Measurements from ENCODE around the gene MSGN1.

MSGN1 gene

GRCh38 chr2:17805717-17806363 lies 10.4 kb upstream of the MSGN1 start:
- H3K27ac ChIP-seq (ENCODE audit: low read depth, low read length) = no peak overlapping the region
- H3K9me3 ChIP-seq (ENCODE audit: control insufficient read depth, insufficient read depth, low read depth, low read length) = no peaks in the 10 kb centered on the region
- H3K27me3 ChIP-seq (ENCODE audit: control insufficient read depth, insufficient read depth, low read length) = no peaks in the 10 kb centered on the region
- no peaks in the 10 kb centered on the region for H3K36me3 ChIP-seq (ENCODE audit: control insufficient read depth, insufficient read depth, low read length)
- H3K9ac ChIP-seq (ENCODE audit: low read length) = no peak overlapping the region
- no peak overlapping the region for H3K4me3 ChIP-seq (ENCODE audit: low read depth, low read length)
- H3K4me1 ChIP-seq (ENCODE audit: control insufficient read depth, insufficient read depth, low read length) = no peaks in the 10 kb centered on the region

DNA sequence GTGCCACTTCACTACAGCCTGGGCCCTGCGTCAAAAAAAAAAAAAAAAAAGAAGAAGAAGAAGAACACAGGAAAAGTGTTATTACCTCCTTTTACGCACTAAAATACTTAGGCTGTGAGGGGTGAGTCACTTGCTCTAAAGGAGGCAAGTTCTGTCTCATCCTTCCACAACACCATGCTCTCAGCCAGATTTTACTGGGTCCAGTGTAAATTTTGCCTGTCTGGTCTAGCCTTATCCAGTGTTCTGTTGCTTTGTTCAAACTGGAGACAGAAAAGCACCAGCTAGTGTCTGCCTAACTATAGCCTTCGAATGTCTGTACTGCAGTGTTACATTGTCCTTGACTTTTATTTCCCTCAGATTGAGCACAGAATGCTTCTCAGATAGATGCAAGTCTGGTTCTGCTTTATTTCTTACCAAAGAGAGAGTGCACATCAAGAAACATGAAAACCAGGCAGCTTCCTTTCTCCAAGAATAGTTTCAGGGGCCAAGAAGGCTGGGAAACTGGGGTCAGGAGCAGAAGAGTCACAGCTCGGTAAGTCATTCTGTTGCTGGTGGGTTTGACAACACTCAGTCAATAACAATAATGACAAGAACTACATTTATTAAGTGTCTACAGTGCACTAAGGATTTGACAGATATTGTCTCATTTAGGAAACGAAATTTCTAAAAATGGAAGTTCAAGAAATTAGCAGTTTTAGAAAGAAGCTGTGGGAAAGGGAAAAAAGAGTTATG lies 3.1 kb upstream of the MSGN1 start:
- no peaks in the 10 kb centered on the region for H3K27me3 ChIP-seq (ENCODE audit: control insufficient read depth, insufficient read depth, low read length)
- no peaks in the 10 kb centered on the region for H3K9me3 ChIP-seq (ENCODE audit: control insufficient read depth, insufficient read depth, low read depth, low read length)
- no peaks in the 10 kb centered on the region for H3K36me3 ChIP-seq (ENCODE audit: control insufficient read depth, insufficient read depth, low read length)
- H3K4me3 ChIP-seq (ENCODE audit: low read depth, low read length) = no peak overlapping the region
- H3K4me1 ChIP-seq (ENCODE audit: control insufficient read depth, insufficient read depth, low read length) = peaks cover 27% of the 10 kb centered on the region
- H3K9ac ChIP-seq (ENCODE audit: low read length) = no peak overlapping the region
- H3K27ac ChIP-seq (ENCODE audit: low read depth, low read length) = no peak overlapping the region

DNA sequence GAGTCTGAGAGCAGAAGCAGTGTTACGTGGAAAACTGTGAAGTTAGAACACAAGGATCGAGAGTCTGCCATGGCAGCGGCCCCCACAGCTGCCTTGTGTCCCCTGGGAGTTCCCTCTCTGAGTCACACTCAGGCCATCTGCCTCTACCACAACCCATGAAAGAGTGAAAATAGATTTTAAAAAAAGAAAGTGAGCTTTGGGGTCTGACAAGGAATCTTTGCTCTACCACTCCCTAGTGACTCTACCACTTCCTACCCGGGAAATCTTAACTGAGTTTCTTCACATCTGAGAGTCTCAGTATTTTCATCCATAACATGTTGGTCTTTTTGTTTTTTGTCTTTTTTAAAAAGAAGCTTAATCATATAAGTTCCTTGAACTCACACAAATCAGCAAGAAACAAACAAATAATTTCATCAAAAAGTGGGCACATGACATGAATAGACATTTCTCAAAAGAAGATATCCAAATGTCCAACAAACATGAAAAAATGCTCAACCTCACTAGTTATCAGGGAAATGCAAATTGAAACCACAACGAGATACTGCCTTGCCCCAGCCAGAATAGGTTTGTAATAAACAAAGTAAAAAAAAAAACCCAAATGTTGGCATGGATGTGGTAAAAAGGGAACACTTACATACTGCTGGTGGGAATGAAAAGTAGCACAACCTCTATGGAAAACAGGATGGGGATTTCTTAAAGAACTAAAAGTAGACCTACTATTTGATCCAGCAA lies 2.4 kb upstream of the MSGN1 start:
- no peak overlapping the region for H3K4me3 ChIP-seq (ENCODE audit: low read depth, low read length)
- no peak overlapping the region for H3K27ac ChIP-seq (ENCODE audit: low read depth, low read length)
- H3K36me3 ChIP-seq (ENCODE audit: control insufficient read depth, insufficient read depth, low read length) = no peaks in the 10 kb centered on the region
- H3K27me3 ChIP-seq (ENCODE audit: control insufficient read depth, insufficient read depth, low read length) = no peaks in the 10 kb centered on the region
- no peak overlapping the region for H3K9ac ChIP-seq (ENCODE audit: low read length)
- peaks cover 27% of the 10 kb centered on the region for H3K4me1 ChIP-seq (ENCODE audit: control insufficient read depth, insufficient read depth, low read length)
- no peaks in the 10 kb centered on the region for H3K9me3 ChIP-seq (ENCODE audit: control insufficient read depth, insufficient read depth, low read depth, low read length)

- H3K9me3 ChIP-seq (ENCODE audit: control insufficient read depth, insufficient read depth, low read depth, low read length) = no peaks in the 10 kb centered on the region
- no peaks in the 10 kb centered on the region for H3K27me3 ChIP-seq (ENCODE audit: control insufficient read depth, insufficient read depth, low read length)
- peaks cover 27% of the 10 kb centered on the region for H3K4me1 ChIP-seq (ENCODE audit: control insufficient read depth, insufficient read depth, low read length)
- no peak overlapping the region for H3K4me3 ChIP-seq (ENCODE audit: low read depth, low read length)
- no peaks in the 10 kb centered on the region for H3K36me3 ChIP-seq (ENCODE audit: control insufficient read depth, insufficient read depth, low read length)
- no peak overlapping the region for H3K27ac ChIP-seq (ENCODE audit: low read depth, low read length)
- no peak overlapping the region for H3K9ac ChIP-seq (ENCODE audit: low read length)
Measured at GRCh38 chr2:17814601-17815000, 1.7 kb upstream of the MSGN1 start.

- H3K27ac ChIP-seq (ENCODE audit: low read depth, low read length) = peak overlapping the region; percentile 35; the same call in 1 of the 2 replicates
Measured at GRCh38 chr2:17815468-17816184, 634 bp upstream of the MSGN1 start.

DNA sequence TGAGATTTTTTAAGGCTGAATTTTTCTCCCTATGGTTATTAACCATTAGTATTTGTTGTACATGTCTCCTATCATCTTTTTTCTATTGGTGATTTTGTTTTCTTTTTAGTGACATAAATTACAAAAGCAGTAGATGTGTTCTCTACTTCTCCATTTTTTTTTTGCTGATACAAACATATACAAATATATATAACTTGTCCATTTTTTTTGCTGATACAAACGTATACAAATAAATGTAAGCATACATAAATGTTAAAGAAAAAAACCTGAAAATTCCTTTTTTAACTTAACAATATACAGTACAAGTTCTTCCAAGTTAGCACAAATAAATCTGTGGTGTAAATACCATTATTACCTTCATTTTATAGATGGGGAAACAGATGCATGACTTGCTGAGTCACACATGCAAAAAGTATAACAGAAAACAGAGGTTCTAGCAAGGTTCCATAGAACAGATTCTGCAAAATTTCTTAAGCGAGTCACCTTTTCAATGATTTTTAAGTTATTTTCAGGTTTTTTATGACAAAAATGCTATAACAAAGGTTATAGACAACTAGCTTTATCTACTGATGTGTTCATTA lies 2.1 kb downstream of the MSGN1 start:
- Histone ChIP-seq H3K36me3 (ENCODE audit: control insufficient read depth, insufficient read depth, low read length) (no peaks in the 10 kb centered on the region), H3K4me3 (ENCODE audit: low read depth, low read length) (no peak overlapping the region; the same call in 1 of the 2 replicates), H3K9ac (ENCODE audit: low read length) (no peak overlapping the region), H3K4me1 (ENCODE audit: control insufficient read depth, insufficient read depth, low read length) (peaks cover 35% of the 10 kb centered on the region), H3K9me3 (ENCODE audit: control insufficient read depth, insufficient read depth, low read depth, low read length) (no peaks in the 10 kb centered on the region), H3K27me3 (ENCODE audit: control insufficient read depth, insufficient read depth, low read length) (no peaks in the 10 kb centered on the region), H3K27ac (ENCODE audit: low read depth, low read length) (no peak overlapping the region)

More at GRCh38 chr2:17815468-17816184, 634 bp upstream of the MSGN1 start:
- Histone ChIP-seq H3K36me3 (ENCODE audit: control insufficient read depth, insufficient read depth, low read length) (no peaks in the 10 kb centered on the region), H3K9me3 (ENCODE audit: control insufficient read depth, insufficient read depth, low read depth, low read length) (no peaks in the 10 kb centered on the region), H3K4me3 (ENCODE audit: low read depth, low read length) (no peak overlapping the region), H3K9ac (ENCODE audit: low read length) (peak overlapping the region; percentile 53), H3K27me3 (ENCODE audit: control insufficient read depth, insufficient read depth, low read length) (no peaks in the 10 kb centered on the region), H3K4me1 (ENCODE audit: control insufficient read depth, insufficient read depth, low read length) (peaks cover 27% of the 10 kb centered on the region)

GRCh38 chr2:17821080-17821479 lies 4.8 kb downstream of the MSGN1 start:
- Histone ChIP-seq H3K4me1 (ENCODE audit: control insufficient read depth, insufficient read depth, low read length) (peaks cover 23% of the 10 kb centered on the region; the same call in 1 of the 2 replicates), H3K4me3 (ENCODE audit: low read depth, low read length) (no peak overlapping the region), H3K27me3 (ENCODE audit: control insufficient read depth, insufficient read depth, low read length) (peaks cover 2% of the 10 kb centered on the region; the same call in 1 of the 2 replicates), H3K27ac (ENCODE audit: low read depth, low read length) (no peak overlapping the region), H3K9me3 (ENCODE audit: control insufficient read depth, insufficient read depth, low read depth, low read length) (no peaks in the 10 kb centered on the region), H3K36me3 (ENCODE audit: control insufficient read depth, insufficient read depth, low read length) (no peaks in the 10 kb centered on the region), H3K9ac (ENCODE audit: low read length) (no peak overlapping the region)

- H3K4me3 ChIP-seq (ENCODE audit: low read depth, low read length) = no peak overlapping the region
- H3K4me1 ChIP-seq (ENCODE audit: control insufficient read depth, insufficient read depth, low read length) = peaks cover 19% of the 10 kb centered on the region; the same call in 1 of the 2 replicates
- no peaks in the 10 kb centered on the region for H3K9me3 ChIP-seq (ENCODE audit: control insufficient read depth, insufficient read depth, low read depth, low read length)
- peaks cover 3% of the 10 kb centered on the region; the same call in 1 of the 2 replicates for H3K27me3 ChIP-seq (ENCODE audit: control insufficient read depth, insufficient read depth, low read length)
- no peaks in the 10 kb centered on the region for H3K36me3 ChIP-seq (ENCODE audit: control insufficient read depth, insufficient read depth, low read length)
- H3K9ac ChIP-seq (ENCODE audit: low read length) = no peak overlapping the region
- H3K27ac ChIP-seq (ENCODE audit: low read depth, low read length) = no peak overlapping the region; the same call in 1 of the 2 replicates
Measured at GRCh38 chr2:17821535-17822444, 5.5 kb downstream of the MSGN1 start.

DNA sequence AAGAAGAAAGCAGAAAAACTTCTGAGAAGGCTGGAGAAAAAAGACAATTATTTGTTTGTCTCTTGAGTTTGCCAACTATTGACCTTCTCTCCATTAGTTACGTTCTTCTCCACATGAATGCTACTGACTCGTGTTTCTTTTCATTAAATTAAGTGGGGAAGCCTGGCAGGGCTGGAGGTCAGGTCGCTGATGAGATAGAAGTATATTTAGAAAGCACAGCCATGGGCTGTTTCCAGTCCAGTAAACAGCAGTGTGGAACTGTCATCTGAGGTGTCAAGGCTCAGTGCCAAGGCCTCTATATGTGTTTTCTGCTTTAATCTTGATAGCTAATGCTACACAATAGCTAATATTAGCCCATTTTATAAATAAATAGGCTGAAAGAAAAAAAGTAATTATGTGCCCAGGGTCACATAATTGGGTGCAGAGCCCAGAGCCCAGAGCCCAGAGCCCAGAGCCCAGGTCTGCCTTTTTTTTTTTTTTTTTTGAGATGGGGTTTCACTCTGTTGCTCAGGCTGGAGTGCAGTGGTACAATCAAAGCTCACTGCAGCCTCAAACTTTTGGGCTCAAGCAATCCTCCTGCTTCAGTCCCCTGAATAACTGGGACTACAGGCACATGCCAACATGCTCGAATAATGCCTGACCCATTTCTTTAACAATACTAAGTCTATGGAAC lies 6.3 kb downstream of the MSGN1 start:
- H3K9me3 ChIP-seq (ENCODE audit: control insufficient read depth, insufficient read depth, low read depth, low read length) = no peaks in the 10 kb centered on the region
- no peak overlapping the region for H3K4me3 ChIP-seq (ENCODE audit: low read depth, low read length)
- no peak overlapping the region for H3K27ac ChIP-seq (ENCODE audit: low read depth, low read length)
- peaks cover 16% of the 10 kb centered on the region for H3K4me1 ChIP-seq (ENCODE audit: control insufficient read depth, insufficient read depth, low read length)
- peaks cover 3% of the 10 kb centered on the region; the same call in 1 of the 2 replicates for H3K27me3 ChIP-seq (ENCODE audit: control insufficient read depth, insufficient read depth, low read length)
- H3K36me3 ChIP-seq (ENCODE audit: control insufficient read depth, insufficient read depth, low read length) = no peaks in the 10 kb centered on the region
- H3K9ac ChIP-seq (ENCODE audit: low read length) = no peak overlapping the region

Data from HUES6 (cell line).